Right ventricle myocardium inferior (tissue), 1 donor: ENCODE data around the gene CDC42SE1. TPM values are rescaled to one million over a fixed set of nuclear protein-coding genes. Genes with fewer than 3 reads are reported as not detected.
A peak's percentile ranks its signal among the peaks of the same experiment; 100 is the strongest.
"Not testable (repeated sequence)": the region's sequence is repeated elsewhere in the genome, so short reads cannot be mapped to it uniquely, and the experiment has no call there.

Experiments used
- ATAC-seq: fragments of 200-7000 bp; cut with Tn5 transposase; one replicate; pipeline ENCODE4 v1.9.1; 2020; ENCODE audit warnings: mild to moderate bottlenecking, moderate library complexity
- DNase-seq: peaks from one replicate; pipeline ENCODE4 v3.0.0; 2021; ENCODE audit errors: missing footprints
- intact Hi-C: fragments of 100-400 bp; cut with DNase I; formaldehyde crosslinking; loops from one replicate; pipeline ENCODE4 v1.11.0; 2022
- long read RNA-seq: library from polyadenylated mRNA; unstranded; transcript quantifications from one replicate; pipeline ENCODE4 v2.0.0, GENCODE V29; 2021
- total RNA-seq: library from RNA; stranded (reverse); fragmentation: NEBNext Ultra II Directional; extraction: Animal tissue kit (Norgen Biotek cat#: 25700); gene quantifications from one replicate; pipeline ENCODE4 v1.2.1, GENCODE V29; 2021
- donor health status: DM: no; HTN: yes; CAD: no; lungs with severe emphysema.

The CDC42SE1 gene
- total RNA-seq, result 28.0 TPM
- long read RNA-seq, partial matches to known transcripts, result 1 of 9 reads
- long read RNA-seq, other reads (novel, unspliced or antisense), result 4 of 9 reads

DNA sequence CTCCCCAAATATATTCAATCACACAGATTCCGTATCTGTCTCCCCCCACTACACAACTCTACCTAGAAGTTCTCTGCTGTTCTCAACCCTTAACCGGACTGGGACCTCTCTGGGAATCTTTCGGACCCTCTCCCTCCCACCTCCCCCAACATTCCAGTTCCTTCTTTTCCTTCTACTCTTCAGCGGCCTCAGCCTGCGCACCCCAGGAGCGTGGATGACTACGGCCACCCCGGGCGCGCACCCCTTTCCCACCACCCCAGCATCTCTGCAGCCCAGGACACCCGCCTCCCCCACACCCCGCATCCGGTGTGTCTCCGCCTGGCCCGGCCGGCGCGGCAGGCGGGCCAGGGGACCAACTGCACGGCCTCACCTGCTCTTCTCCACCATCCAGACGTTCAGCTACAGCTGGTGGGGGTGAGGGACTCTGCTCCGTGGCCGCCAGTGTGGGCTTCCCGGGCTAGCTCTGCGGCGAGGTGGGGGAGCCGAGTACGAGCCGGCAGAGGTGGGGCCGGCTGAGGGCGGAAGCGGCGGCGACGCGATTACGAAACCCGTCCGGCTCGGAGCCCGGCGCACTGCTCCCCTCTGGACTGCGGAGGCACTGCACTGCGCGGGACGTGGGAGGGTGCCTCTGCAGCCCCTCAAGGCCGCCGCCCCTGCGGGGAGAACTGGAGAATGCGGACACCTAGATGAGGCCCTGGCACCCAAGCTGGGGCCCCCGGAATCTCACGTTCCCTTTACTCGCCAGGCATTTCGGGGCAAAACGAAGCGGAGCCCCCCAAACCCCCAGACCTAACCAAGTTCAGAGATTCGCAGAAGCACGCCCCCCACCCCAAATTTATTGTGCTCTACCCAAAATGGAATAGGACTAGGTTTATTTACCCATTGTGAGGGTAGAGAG, at the start of gene CDC42SE1:
Gene CDC42SE1, minus strand, starts transcription at position 514 of the 898 bp plus-strand sequence. CDS start 3,892 bp downstream, outside the sequence.
- peak; percentile 95 for DNase-seq
- ATAC-seq, result peak; percentile 95
- intact Hi-C loops, result loop anchor here (2.0 kb wide), 1 partner anchor 51 kb away; the partner anchor contains the start of gene PRUNE1

- intact Hi-C loops, result no loop called here
- DNase-seq, result no peak
- no peak for ATAC-seq
These were observed 48.9 kb upstream of the CDC42SE1 start for GRCh38 chr1:151108331-151108730.

DNA sequence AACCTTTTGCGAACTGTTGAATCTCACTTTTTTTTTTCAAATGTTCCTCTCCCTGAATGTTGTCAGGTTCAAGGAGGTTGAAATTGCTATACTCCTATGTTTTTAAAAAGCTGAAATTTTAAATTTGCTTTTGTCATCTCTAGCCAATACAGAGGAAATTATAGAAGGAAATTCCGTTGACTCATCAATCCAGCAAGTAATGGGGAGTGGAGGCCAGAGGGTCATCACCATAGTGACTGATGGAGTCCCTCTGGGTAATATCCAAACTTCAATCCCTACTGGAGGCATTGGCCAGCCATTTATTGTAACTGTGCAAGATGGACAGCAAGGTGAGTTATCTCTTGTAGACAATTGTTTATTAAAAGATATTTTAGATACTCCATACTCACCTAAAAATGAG, 47.5 kb upstream of the CDC42SE1 start:
- intact Hi-C loops, result no loop called here
- no peak for DNase-seq
- no peak for ATAC-seq

DNA sequence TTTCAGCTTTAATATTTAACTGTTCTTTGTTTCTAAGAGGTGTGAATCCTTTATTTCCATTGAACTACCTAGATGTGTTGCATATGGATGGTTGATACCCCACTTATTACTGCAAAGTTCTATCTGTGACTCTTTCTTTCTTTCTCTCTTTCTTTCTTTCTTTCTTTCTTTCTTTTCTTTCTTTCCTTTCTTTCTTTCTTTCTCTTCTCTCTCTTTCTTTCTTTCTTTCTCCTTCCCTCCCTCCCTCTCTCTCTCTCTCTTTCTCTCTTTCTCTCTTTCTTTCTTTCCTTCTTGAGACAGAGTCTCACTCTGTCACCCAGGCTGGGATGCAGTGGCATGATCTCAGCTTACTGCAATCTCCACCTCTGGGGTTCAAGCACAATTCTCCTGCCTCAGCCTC, 45.2 kb upstream of the CDC42SE1 start:
- intact Hi-C loops, result no loop called here
- no peak for ATAC-seq

GRCh38 chr1:151098126-151098525, 38.7 kb upstream of the CDC42SE1 start:
- ATAC-seq, result no peak
- intact Hi-C loops, result loop anchor here (10.0 kb wide), 1 partner anchor 157 kb away; the partner anchor contains the start of gene PSMD4
- no peak for DNase-seq

More for the DNA sequence above, 45.2 kb upstream of the CDC42SE1 start:
- no peak for DNase-seq

- not testable (repeated sequence) for ATAC-seq, DNase-seq
- intact Hi-C loops, result loop anchor here (10.0 kb wide), 1 partner anchor 157 kb away; the partner anchor contains the start of gene PSMD4
These were observed 38.0 kb upstream of the CDC42SE1 start for GRCh38 chr1:151097426-151097825.

DNA sequence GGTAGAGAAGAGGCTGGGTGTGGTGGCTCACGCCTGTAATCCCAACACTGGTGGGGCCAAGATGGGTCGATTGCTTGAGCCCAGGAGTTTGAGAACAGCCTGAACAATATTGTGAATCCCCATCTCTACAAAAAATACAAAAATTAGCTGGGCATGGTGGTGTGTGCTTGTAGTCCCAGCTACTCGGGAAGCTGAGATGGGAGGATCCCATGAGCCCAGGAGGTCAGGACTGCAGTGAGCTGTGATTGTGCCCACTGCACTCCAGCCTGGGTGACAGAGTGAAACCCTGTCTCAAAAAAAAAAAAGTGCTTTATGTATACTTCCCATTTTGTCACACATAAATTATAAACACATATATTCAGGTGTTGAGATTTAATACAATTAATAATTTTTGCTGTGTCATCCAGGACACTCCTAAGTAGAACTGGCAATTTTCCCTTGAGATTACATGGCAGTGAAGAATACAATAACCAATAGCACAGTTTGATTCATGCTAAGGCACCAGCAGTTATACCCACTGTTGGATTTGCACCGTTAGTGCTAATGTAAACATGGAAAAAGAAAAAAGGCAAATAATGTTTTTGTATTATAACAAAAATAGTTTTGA, 26.6 kb upstream of the CDC42SE1 start:
- ATAC-seq (no peak), DNase-seq (no peak)
- intact Hi-C loops, result no loop called here

- intact Hi-C loops, result no loop called here
- DNase-seq, result no peak
- ATAC-seq, result no peak
These were observed 12.8 kb upstream of the CDC42SE1 start for GRCh38 chr1:151072224-151072623.

DNA sequence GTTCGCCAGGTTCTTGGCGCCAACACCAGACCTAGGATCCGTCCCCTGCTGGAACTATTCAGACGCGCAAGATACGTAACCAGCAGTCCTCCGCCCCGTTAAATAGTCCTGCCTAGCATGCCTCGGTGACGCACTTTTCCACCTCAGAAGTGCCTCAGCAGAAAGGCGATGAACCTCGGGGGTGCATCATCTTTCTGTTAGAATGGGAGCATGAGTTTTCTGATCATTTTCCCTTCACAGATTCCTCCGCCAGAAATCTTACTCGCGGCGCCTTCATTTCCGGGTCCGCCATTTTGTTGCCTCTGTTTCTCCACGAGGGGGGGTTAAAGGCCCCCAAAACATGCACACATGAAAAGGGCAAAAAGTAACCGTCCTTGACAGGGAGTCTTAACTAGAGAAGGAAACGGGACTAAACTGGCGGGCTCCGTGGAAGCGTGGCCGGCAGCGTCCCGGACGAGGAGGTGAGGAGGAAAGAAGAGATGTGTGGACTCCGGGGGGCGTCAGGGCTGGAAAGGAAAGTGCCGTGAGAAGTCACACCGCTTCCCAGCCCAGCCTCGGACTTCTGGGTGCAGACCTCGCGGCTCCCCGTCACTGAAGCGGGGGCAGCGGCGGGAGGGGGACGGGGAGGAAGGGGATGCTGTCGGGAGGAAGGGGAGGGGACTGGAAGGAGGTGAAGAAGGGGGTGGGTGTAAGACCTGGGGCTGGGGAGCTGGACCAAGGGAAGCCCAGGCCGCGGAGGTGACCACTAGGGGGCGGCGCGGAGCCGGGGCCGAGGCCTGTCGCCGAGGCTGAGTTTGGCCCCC, 11.3 kb upstream of the CDC42SE1 start, which contains the start of gene GABPB2:
Gene GABPB2, plus strand, starts transcription at position 288 of the 803 bp plus-strand sequence. CDS start 17,429 bp downstream, outside the sequence.
- ATAC-seq, result peak; percentile 95
- peak; percentile 94 for DNase-seq
- intact Hi-C loops, result loop anchor here (2.0 kb wide), 1 partner anchor 46 kb away; no protein-coding TSS in a partner anchor

- ATAC-seq (no peak), DNase-seq (no peak)
These were observed 9.7 kb upstream of the CDC42SE1 start for GRCh38 chr1:151069103-151069486.

DNA sequence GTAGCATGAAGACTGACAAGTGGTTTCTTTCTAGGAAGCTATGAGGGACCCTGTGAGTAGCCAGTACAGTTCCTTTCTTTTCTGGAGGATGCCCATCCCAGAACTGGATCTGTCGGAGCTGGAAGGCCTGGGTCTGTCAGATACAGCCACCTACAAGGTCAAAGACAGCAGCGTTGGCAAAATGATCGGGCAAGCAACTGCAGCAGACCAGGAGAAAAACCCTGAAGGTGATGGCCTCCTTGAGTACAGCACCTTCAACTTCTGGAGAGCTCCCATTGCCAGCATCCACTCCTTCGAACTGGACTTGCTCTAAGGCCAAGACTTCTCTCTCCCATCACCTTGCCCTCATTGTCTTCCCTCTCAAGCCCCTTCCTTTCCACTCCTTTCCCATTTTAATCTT, 7.8 kb upstream of the CDC42SE1 start:
- intact Hi-C loops, result no loop called here
- no peak for DNase-seq
- ATAC-seq, result no peak

More at GRCh38 chr1:151069103-151069486, 9.7 kb upstream of the CDC42SE1 start:
- intact Hi-C loops, result no loop called here

GRCh38 chr1:151065089-151065645, 5.7 kb upstream of the CDC42SE1 start:
- intact Hi-C loops, result no loop called here
- no peak for ATAC-seq
- DNase-seq, result no peak

DNA sequence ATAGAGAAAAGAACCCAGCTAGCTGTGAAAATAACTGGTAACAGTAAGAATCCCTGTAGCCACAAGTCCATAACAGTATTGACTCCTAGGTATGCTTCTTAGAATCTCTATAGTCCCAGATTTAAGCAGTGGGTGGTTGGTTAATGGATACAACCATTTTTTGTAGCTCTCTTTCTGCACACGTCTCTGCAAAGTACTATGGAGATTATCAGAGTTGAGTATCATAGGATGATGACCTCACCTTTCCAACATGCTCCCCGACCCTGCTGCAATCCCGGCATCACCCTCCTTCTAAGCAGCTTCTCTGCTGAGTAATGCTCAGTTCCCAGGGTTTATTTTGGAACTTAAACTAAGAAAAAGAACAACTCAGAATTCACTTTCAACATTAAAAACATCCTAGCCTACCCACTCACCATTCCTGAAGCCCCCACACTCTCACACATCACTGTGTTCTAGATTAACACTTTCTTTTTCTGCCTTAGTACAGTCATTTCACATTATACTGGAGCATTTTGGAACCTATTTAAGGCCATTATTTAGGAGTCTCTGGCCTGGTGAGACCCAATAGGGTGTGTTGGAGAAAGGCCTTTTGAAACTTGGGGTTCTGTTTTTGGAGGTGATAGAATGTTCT, 3.4 kb upstream of the CDC42SE1 start:
- ATAC-seq (no peak), DNase-seq (no peak)
- intact Hi-C loops, result no loop called here

DNA sequence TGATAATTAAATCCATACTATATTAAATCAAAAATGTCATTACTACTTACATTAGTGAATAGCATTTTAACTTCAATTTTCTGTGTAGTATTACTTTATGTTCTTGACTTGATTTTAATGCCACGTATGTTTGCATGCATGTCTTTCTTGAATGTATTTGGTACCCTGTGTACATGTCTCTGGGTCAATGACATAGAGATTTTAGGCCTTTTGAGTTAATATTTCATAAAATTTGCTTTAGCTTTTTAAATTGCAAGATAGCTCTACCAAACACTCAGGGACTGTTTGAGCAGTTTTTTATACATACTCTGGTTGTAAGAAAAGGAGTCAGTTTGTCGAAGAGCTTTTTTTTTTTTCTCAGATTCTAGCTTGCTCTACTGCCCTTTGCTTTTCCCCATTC, 2.3 kb upstream of the CDC42SE1 start:
- no peak for DNase-seq
- intact Hi-C loops, result no loop called here
- no peak for ATAC-seq

DNA sequence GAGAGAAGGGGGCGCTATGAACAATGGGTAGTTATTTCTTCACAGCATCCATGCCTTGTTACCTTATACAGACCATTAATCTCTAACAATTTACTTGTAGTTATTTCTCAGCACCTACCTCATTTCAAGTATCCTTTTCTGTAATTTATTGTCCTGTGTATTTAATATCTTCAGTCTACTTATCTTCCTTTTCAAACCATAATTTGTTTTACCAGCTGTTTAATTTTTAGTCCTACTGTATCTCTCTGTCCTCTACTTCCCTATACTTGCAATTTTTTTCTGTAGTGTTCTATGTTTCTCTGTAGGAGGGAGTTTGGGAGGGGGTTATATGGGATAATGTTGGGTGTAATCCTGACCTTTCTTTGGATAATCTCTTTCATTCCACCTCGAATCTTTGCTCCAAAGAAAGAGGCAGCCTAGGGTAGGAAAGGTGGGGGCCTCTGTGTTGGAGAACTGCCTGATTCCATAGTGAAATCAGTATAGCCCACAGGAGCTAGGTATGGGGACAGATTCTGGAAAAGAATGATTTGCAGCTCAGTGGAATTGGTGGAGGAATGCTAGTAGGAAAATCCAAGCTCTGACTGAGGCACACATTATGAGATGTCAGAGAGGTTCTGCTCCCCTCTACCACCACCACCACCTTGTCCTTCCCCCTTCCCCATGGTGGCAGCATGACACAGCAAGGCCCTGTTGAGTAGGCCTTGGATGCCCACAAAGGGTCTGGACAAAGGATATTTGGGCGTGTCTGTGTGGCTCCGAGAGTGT, 1.4 kb upstream of the CDC42SE1 start:
- ATAC-seq (no peak), DNase-seq (no peak)
- intact Hi-C loops, result no loop called here

- intact Hi-C loops, result no loop called here
- DNase-seq (no peak), ATAC-seq (peak; percentile 45)
These were observed 710 bp upstream of the CDC42SE1 start, which contains the start of gene MLLT11 for GRCh38 chr1:151060007-151060656. Gene MLLT11, plus strand, starts transcription at chr1:151060397. Its CDS starts 6,828 bp downstream, at chr1:151067225.

GRCh38 chr1:151058692-151059091, 730 bp downstream of the CDC42SE1 start:
- DNase-seq (no peak), ATAC-seq (no peak)
- intact Hi-C loops, result loop anchor here (2.0 kb wide), 1 partner anchor 50 kb away; the partner anchor contains the start of gene PRUNE1
